Effector memory CD4-positive, alpha-beta T cell (primary cell): Measurements from ENCODE around the gene ZNF669.

Source experiments
- DNase-seq, 3 donors: peaks; one replicate each; pipeline ENCODE4 v3.0.0-alpha.2; 2020
- H3K27ac ChIP-seq: 2 replicates; pipeline ENCODE4 v1.7.0; 2013; ENCODE audit warnings: mild to moderate bottlenecking, low read length, moderate library complexity; ENCODE audit not compliant: insufficient read depth, poor library complexity, severe bottlenecking
- H3K27me3 ChIP-seq: replicated peaks from 2 replicates; pipeline ENCODE4 v1.7.0; 2013; ENCODE audit warnings: mild to moderate bottlenecking, low read length; ENCODE audit not compliant: insufficient read depth, control insufficient read depth, poor library complexity, severe bottlenecking
- H3K36me3 ChIP-seq: 2 replicates; pipeline ENCODE4 v1.7.0; 2013; ENCODE audit warnings: mild to moderate bottlenecking, low read length, moderate library complexity; ENCODE audit not compliant: control insufficient read depth, insufficient read depth
- H3K4me1 ChIP-seq: 2 replicates; pipeline ENCODE4 v1.7.0; 2013; ENCODE audit warnings: low read length, mild to moderate bottlenecking; ENCODE audit not compliant: control insufficient read depth, insufficient read depth, poor library complexity, severe bottlenecking
- H3K4me3 ChIP-seq: 2 replicates; pipeline ENCODE4 v1.7.0; 2013; ENCODE audit warnings: low read length, low read depth, mild to moderate bottlenecking; ENCODE audit not compliant: insufficient read depth, poor library complexity, severe bottlenecking
- H3K9me3 ChIP-seq: 2 replicates; pipeline ENCODE4 v1.7.0; 2013; ENCODE audit warnings: mild to moderate bottlenecking, low read length, moderate library complexity; ENCODE audit not compliant: control insufficient read depth

The ZNF669 gene

DNA sequence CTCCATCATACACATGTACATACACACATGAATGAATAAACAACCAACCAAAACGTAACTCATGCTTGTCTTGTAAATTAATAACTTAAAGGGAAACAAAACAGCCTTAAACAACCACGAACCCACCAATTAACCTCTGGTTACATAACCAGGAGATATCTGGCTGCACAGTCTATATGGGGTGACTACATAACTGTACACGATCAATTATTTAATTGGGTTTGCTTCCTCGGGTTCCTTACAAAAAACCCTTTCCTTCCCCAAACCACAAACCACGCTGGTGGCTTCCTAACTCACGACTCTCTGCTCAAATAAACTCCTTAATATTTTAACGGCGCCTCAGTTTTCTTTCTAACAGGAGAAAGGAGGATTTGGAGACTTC is 26.3 kb downstream of the ZNF669 start:
- peak overlapping the region; percentile 91 for H3K4me3 ChIP-seq
- DNase-seq: peak in 1 of 3 donors; percentile 11
- H3K27ac ChIP-seq: peak overlapping the region; percentile 57

DNA sequence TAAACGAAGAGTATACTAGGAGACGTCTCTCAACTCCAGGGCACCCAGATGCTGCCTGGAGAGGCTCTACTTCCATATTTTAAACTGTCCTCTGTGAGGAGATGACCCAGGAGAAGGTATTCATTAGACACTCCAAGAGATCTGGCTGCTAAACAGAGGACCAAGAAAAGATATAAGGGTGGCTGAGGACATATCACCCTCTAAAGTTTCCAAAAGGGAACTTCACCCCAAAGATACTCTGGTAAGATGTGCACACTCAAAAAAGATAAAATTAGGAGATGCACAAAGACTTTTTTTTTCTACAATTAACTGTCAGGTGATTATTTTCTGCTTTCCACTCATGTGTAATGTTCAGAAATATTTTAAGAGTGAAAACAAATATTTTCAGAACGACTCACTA is 26.9 kb downstream of the ZNF669 start:
- H3K27me3 ChIP-seq: no peaks in the 10 kb centered on the region
- no peak for DNase-seq
- H3K4me3 ChIP-seq: no peak overlapping the region
- H3K27ac ChIP-seq: no peak overlapping the region
- peaks cover 5% of the 10 kb centered on the region for H3K4me1 ChIP-seq
- no peaks in the 10 kb centered on the region for H3K36me3 ChIP-seq
- no peaks in the 10 kb centered on the region for H3K9me3 ChIP-seq

More for the DNA sequence above, 26.3 kb downstream of the ZNF669 start:
- H3K4me1 ChIP-seq: peaks cover 5% of the 10 kb centered on the region
- H3K27me3 ChIP-seq: no peaks in the 10 kb centered on the region
- no peaks in the 10 kb centered on the region for H3K36me3 ChIP-seq
- no peaks in the 10 kb centered on the region for H3K9me3 ChIP-seq

DNA sequence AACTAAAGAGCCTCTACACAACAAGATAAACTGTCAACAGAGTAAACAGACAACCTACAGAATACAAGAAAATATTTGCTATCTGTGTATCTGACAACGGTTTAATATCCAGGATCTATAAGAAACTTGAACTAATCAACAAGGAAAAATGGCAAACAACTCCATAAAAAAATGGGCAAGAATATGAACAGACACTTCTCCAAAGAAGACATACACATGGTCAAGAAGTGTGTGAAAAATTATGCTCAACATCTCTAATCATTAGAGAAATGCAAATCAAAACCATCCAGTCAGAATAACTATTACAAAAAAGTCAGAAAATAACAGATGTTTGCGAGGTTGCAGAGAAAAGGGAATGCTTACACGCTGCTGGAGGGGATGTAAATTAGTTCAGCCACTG is 33.5 kb downstream of the ZNF669 start:
- Histone ChIP-seq H3K27me3 (no peaks in the 10 kb centered on the region), H3K36me3 (no peaks in the 10 kb centered on the region), H3K9me3 (no peaks in the 10 kb centered on the region), H3K4me3 (no peak overlapping the region), H3K27ac (no peak overlapping the region), H3K4me1 (no peaks in the 10 kb centered on the region)
- no peak for DNase-seq

GRCh38 chr1:247064304-247064703 is 39.9 kb downstream of the ZNF669 start:
- Histone ChIP-seq H3K9me3 (no peaks in the 10 kb centered on the region), H3K4me1 (no peaks in the 10 kb centered on the region), H3K36me3 (no peaks in the 10 kb centered on the region), H3K27me3 (no peaks in the 10 kb centered on the region), H3K4me3 (no peak overlapping the region), H3K27ac (no peak overlapping the region)
- DNase-seq: no peak

DNA sequence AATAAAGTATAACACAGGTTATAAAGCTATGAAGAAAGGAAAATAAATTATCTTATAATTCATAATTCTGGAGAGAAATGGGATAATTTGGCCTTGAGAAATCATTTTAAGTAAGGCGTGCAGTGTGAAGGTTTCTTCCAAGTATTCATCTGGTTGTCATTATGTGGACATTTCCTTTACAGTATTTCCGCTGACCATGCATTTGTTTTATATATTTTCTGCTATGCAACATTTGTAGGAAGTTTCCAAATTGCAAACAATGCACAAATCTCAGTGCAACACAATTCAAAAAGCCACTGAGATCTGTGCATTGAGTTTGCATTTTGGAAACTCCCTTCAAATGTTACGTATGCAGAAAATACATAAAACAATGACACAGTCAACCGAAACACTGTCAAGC is 43.4 kb downstream of the ZNF669 start:
- Histone ChIP-seq H3K4me3 (no peak overlapping the region), H3K4me1 (no peaks in the 10 kb centered on the region), H3K27ac (no peak overlapping the region), H3K36me3 (no peaks in the 10 kb centered on the region), H3K9me3 (peaks cover 5% of the 10 kb centered on the region), H3K27me3 (no peaks in the 10 kb centered on the region)
- no peak for DNase-seq

GRCh38 chr1:247056071-247056470 is 48.1 kb downstream of the ZNF669 start:
- no peak overlapping the region for H3K27ac ChIP-seq
- H3K27me3 ChIP-seq: no peaks in the 10 kb centered on the region
- DNase-seq: no peak
- H3K9me3 ChIP-seq: peaks cover 12% of the 10 kb centered on the region
- no peaks in the 10 kb centered on the region for H3K36me3 ChIP-seq
- no peaks in the 10 kb centered on the region for H3K4me1 ChIP-seq
- no peak overlapping the region for H3K4me3 ChIP-seq

DNA sequence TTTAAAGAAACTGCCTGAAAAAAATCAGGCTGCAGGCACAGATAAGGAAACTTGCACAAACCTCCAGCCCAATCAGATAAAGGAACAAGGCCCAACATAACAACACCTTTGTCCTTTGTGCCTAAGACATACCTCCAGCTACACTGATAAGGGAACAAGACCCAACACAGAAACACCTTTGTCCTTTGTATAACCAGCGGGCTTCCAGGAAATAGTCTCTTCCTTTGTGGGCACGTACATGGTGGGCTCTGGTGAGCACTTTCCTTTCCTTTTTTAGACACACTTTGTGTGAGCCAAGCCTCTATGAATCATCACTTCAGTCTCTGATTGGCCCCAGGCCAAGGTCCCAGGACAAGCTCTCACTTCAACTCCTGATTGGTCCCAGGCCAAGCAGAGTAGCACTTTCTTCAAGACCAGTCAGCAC is 49.2 kb downstream of the ZNF669 start:
- Histone ChIP-seq H3K9me3 (peaks cover 12% of the 10 kb centered on the region), H3K27me3 (no peaks in the 10 kb centered on the region), H3K4me1 (no peaks in the 10 kb centered on the region), H3K36me3 (no peaks in the 10 kb centered on the region), H3K27ac (no peak overlapping the region), H3K4me3 (no peak overlapping the region)
- no peak for DNase-seq
